ENCODE data around the gene ZNF821.

- TF ChIP-seq REST (IDR thresholded peaks at IDR 0.05; ENCODE audit: low read depth, low read length) = no peak
- no peak for TF ChIP-seq ZBTB40 (IDR thresholded peaks at IDR 0.05; ENCODE audit: borderline replicate concordance)
- TF ChIP-seq CTCF (IDR thresholded peaks at IDR 0.05 in 2 of 3, conservative IDR thresholded peaks at IDR 0.05 in 1 of 3; ENCODE audit: control insufficient read depth in 2 of 3, extremely low read depth in 1 of 3, insufficient read depth in 1 of 3, low read depth in 3 of 3, low read length in 3 of 3) = no peak
- no peak for TF ChIP-seq RAD21 (IDR thresholded peaks at IDR 0.05; ENCODE audit: insufficient read depth, low read depth, low read length)
- TF ChIP-seq HDGF (IDR thresholded peaks at IDR 0.05) = no peak
- no peak for TF ChIP-seq EZH2 (IDR thresholded peaks at IDR 0.05; ENCODE audit: borderline replicate concordance, control insufficient read depth, low read depth, low read length)
- no peak for TF ChIP-seq POLR2AphosphoS2 (IDR thresholded peaks at IDR 0.05; ENCODE audit: low read depth, low read length)
- no peak for TF ChIP-seq NKRF (conservative IDR thresholded peaks at IDR 0.05)
- no peak for TF ChIP-seq ZBTB33 (IDR thresholded peaks at IDR 0.05)
- no peak for TF ChIP-seq FOXM1 (IDR thresholded peaks at IDR 0.05; ENCODE audit: low read depth, low read length)
- TF ChIP-seq BHLHE40 (IDR thresholded peaks at IDR 0.05; ENCODE audit: borderline replicate concordance in 1 of 2, low read depth in 2 of 2, low read length in 1 of 2) = no peak
- no peak for TF ChIP-seq HSF1 (IDR thresholded peaks at IDR 0.05; ENCODE audit: low read depth, low read length)
- no peak for TF ChIP-seq POLR2A (IDR thresholded peaks at IDR 0.05; ENCODE audit: low read depth, low read length)
These were observed 18.8 kb upstream of the ZNF821 start for GRCh38 chr16:71902656-71903365.

All from GM12878 (cell line).